ENCODE data around the gene LPP. TPM values are rescaled to one million over a fixed set of nuclear protein-coding genes. Genes with fewer than 3 reads are reported as not detected.
A peak's percentile ranks its signal among the peaks of the same experiment; 100 is the strongest.

Gene LPP
- total RNA-seq, 1 donor from 2014 or later = 222 TPM

GRCh38 chr3:188782613-188783124, 628.7 kb downstream of the LPP start:
- Histone ChIP-seq H3K4me3 (ENCODE audit: insufficient read depth, low read depth, low read length) (no peak overlapping the region), H3K79me2 (ENCODE audit: insufficient read depth, low read length) (peaks cover 17% of the 10 kb centered on the region), H3K36me3 (ENCODE audit: insufficient read depth, low read length) (no peaks in the 10 kb centered on the region), H2AFZ (ENCODE audit: low read depth, low read length) (no peak overlapping the region), H3K9me3 (ENCODE audit: insufficient read depth, low read depth, low read length) (no peaks in the 10 kb centered on the region), H4K20me1 (ENCODE audit: insufficient read depth, low read length) (no peaks in the 10 kb centered on the region), H3K4me1 (ENCODE audit: insufficient read depth, low read length) (peaks cover under 1% of the 10 kb centered on the region), H3K9ac (ENCODE audit: low read length) (no peak overlapping the region), H3K27ac (ENCODE audit: low read depth, low read length) (no peak overlapping the region), H3K27me3 (ENCODE audit: insufficient read depth, low read length) (no peaks in the 10 kb centered on the region), H3K4me2 (ENCODE audit: low read length) (no peak overlapping the region)
- TF ChIP-seq EZH2 (IDR thresholded peaks at IDR 0.05; ENCODE audit: insufficient read depth, low read length) (no peak), CTCF (IDR thresholded peaks at IDR 0.05; ENCODE audit: insufficient read depth, low read depth, low read length) (no peak)
- no peak for FAIRE-seq
- peaks cover 21% of the 10 kb centered on the region for H3K4me1 Mint-ChIP-seq (ENCODE audit: low read depth, unreplicated experiment)
- peak overlapping the region; percentile 56 for H3K27ac Mint-ChIP-seq (ENCODE audit: unreplicated experiment)
- H3K4me3 Mint-ChIP-seq (ENCODE audit: unreplicated experiment) = no peak overlapping the region
- H3K9me3 Mint-ChIP-seq (ENCODE audit: unreplicated experiment) = no peaks in the 10 kb centered on the region
- H3K27me3 Mint-ChIP-seq (ENCODE audit: low read depth, unreplicated experiment) = no peaks in the 10 kb centered on the region
- peaks cover 10% of the 10 kb centered on the region for H3K36me3 Mint-ChIP-seq (ENCODE audit: low read depth, unreplicated experiment)
- no peak for DNase-seq (ENCODE audit: low read depth)

GRCh38 chr3:188786424-188786823, 632.5 kb downstream of the LPP start:
- Histone ChIP-seq H3K27ac (ENCODE audit: low read depth, low read length) (no peak overlapping the region), H3K79me2 (ENCODE audit: insufficient read depth, low read length) (peaks cover 15% of the 10 kb centered on the region), H3K4me1 (ENCODE audit: insufficient read depth, low read length) (peaks cover 20% of the 10 kb centered on the region), H4K20me1 (ENCODE audit: insufficient read depth, low read length) (no peaks in the 10 kb centered on the region), H3K27me3 (ENCODE audit: insufficient read depth, low read length) (no peaks in the 10 kb centered on the region), H3K36me3 (ENCODE audit: insufficient read depth, low read length) (no peaks in the 10 kb centered on the region), H2AFZ (ENCODE audit: low read depth, low read length) (no peak overlapping the region), H3K4me3 (ENCODE audit: insufficient read depth, low read depth, low read length) (no peak overlapping the region), H3K9ac (ENCODE audit: low read length) (no peak overlapping the region), H3K4me2 (ENCODE audit: low read length) (no peak overlapping the region), H3K9me3 (ENCODE audit: insufficient read depth, low read depth, low read length) (no peaks in the 10 kb centered on the region)
- Mint-ChIP-seq H3K36me3 (ENCODE audit: low read depth, unreplicated experiment) (peaks cover 6% of the 10 kb centered on the region), H3K27me3 (ENCODE audit: low read depth, unreplicated experiment) (no peaks in the 10 kb centered on the region), H3K4me1 (ENCODE audit: low read depth, unreplicated experiment) (peaks cover 29% of the 10 kb centered on the region), H3K27ac (ENCODE audit: unreplicated experiment) (no peak overlapping the region), H3K4me3 (ENCODE audit: unreplicated experiment) (no peak overlapping the region), H3K9me3 (ENCODE audit: unreplicated experiment) (no peaks in the 10 kb centered on the region)
- FAIRE-seq = no peak
- no peak for DNase-seq (ENCODE audit: low read depth)
- no peak for TF ChIP-seq CTCF (IDR thresholded peaks at IDR 0.05; ENCODE audit: insufficient read depth, low read depth, low read length)
- no peak for TF ChIP-seq EZH2 (IDR thresholded peaks at IDR 0.05; ENCODE audit: insufficient read depth, low read length)

- Histone ChIP-seq H4K20me1 (ENCODE audit: insufficient read depth, low read length) (no peaks in the 10 kb centered on the region), H3K9me3 (ENCODE audit: insufficient read depth, low read depth, low read length) (no peaks in the 10 kb centered on the region), H2AFZ (ENCODE audit: low read depth, low read length) (no peak overlapping the region), H3K4me3 (ENCODE audit: insufficient read depth, low read depth, low read length) (peak overlapping the region; percentile 22), H3K4me1 (ENCODE audit: insufficient read depth, low read length) (peaks cover 20% of the 10 kb centered on the region), H3K27me3 (ENCODE audit: insufficient read depth, low read length) (no peaks in the 10 kb centered on the region), H3K9ac (ENCODE audit: low read length) (peak overlapping the region; percentile 75), H3K4me2 (ENCODE audit: low read length) (peak overlapping the region; percentile 76), H3K27ac (ENCODE audit: low read depth, low read length) (peak overlapping the region; percentile 86), H3K36me3 (ENCODE audit: insufficient read depth, low read length) (no peaks in the 10 kb centered on the region), H3K79me2 (ENCODE audit: insufficient read depth, low read length) (peaks cover 15% of the 10 kb centered on the region)
- peaks cover 21% of the 10 kb centered on the region for H3K4me1 Mint-ChIP-seq (ENCODE audit: low read depth, unreplicated experiment)
- H3K27ac Mint-ChIP-seq (ENCODE audit: unreplicated experiment) = no peak overlapping the region
- DNase-seq (ENCODE audit: low read depth) = peak; percentile 98
- no peak for TF ChIP-seq CTCF (IDR thresholded peaks at IDR 0.05; ENCODE audit: insufficient read depth, low read depth, low read length)
- no peak for TF ChIP-seq EZH2 (IDR thresholded peaks at IDR 0.05; ENCODE audit: insufficient read depth, low read length)
- no peak overlapping the region for H3K4me3 Mint-ChIP-seq (ENCODE audit: unreplicated experiment)
- no peaks in the 10 kb centered on the region for H3K27me3 Mint-ChIP-seq (ENCODE audit: low read depth, unreplicated experiment)
- peaks cover 15% of the 10 kb centered on the region for H3K36me3 Mint-ChIP-seq (ENCODE audit: low read depth, unreplicated experiment)
- H3K9me3 Mint-ChIP-seq (ENCODE audit: unreplicated experiment) = no peaks in the 10 kb centered on the region
- peak; percentile 65 for FAIRE-seq
Observed at GRCh38 chr3:188788621-188789081, 634.7 kb downstream of the LPP start.
